GM21390 (cell line): ENCODE measurements around the gene PROC.

ENCODE experiments used
- ATAC-seq: cut with Tn5 transposase; IDR thresholded peaks from one replicate; pipeline ENCODE4 v1.9.1; 2021; ENCODE audit not compliant: unreplicated experiment

The PROC gene

GRCh38 chr2:127453392-127454171 is 35.4 kb downstream of the PROC start:
- ATAC-seq: no peak

GRCh38 chr2:127454595-127455565 is 36.7 kb downstream of the PROC start:
- no peak for ATAC-seq

- no peak for ATAC-seq
Measured at GRCh38 chr2:127455566-127456493, 37.6 kb downstream of the PROC start.

- ATAC-seq: no peak
Measured at GRCh38 chr2:127456960-127457359, 38.7 kb downstream of the PROC start.

- no peak for ATAC-seq
Measured at GRCh38 chr2:127462461-127462860, 44.2 kb downstream of the PROC start.

GRCh38 chr2:127463155-127463991 is 45.1 kb downstream of the PROC start:
- no peak for ATAC-seq

- ATAC-seq: no peak
Measured at GRCh38 chr2:127464470-127465257, 46.4 kb downstream of the PROC start.

- no peak for ATAC-seq
Measured at GRCh38 chr2:127465258-127465657, 47.0 kb downstream of the PROC start.

GRCh38 chr2:127469051-127469450 is 50.8 kb downstream of the PROC start:
- no peak for ATAC-seq

- no peak for ATAC-seq
Measured at GRCh38 chr2:127469974-127470373, 51.7 kb downstream of the PROC start.

GRCh38 chr2:127471286-127471988 is 53.2 kb downstream of the PROC start:
- ATAC-seq: no peak

- ATAC-seq: no peak
Measured at GRCh38 chr2:127472268-127472667, 54.0 kb downstream of the PROC start.

- no peak for ATAC-seq
Measured at GRCh38 chr2:127475788-127476187, 57.6 kb downstream of the PROC start.
